ENCODE results near the gene EPGN.

Gene EPGN, protein sequence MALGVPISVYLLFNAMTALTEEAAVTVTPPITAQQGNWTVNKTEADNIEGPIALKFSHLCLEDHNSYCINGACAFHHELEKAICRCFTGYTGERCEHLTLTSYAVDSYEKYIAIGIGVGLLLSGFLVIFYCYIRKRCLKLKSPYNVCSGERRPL

DNA sequence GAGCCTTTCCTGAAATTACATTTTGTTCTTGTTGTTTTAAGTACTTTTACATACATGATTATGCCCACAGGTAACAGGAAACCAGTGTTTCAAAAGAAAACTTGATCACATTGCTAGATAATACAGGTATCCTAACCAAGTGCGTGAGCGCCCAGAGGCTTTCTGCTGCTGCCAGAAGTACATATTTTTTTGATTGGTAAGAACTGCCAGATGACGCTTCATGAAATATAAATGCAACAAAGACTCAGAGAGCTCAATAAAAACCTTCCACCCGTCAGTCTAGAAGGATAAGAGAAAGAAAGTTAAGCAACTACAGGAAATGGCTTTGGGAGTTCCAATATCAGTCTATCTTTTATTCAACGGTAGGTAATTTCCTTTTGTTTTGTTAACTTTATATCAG is at the start of gene EPGN:
TSS of gene EPGN (plus strand) at position 256 of the 400 bp plus-strand sequence. CDS start at position 320, 64 bp downstream.
- in situ Hi-C loops (cut with MboI; ENCODE audit: low sequenced_read_pairs), result no loop called here

DNA sequence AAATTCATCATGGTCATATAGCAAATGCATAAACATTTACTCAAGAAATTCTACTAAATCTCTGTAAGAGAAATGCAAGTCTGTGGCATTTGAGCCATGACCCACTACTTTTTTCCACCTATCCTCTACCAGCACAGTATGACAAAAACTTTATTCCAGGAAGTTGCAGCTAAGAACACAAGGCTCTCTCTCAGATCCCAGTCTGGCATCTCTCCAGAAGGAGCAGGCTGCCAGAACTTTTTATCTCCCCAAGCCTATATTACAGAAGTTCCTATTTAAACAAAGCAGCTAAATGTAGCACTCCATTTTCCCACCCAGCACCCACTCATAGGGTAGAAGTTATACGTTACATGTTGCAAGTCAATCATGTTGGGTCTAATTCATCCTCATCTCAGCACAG is 49.3 kb upstream of the EPGN start:
- in situ Hi-C loops (cut with MboI; ENCODE audit: low sequenced_read_pairs), result no loop called here

DNA sequence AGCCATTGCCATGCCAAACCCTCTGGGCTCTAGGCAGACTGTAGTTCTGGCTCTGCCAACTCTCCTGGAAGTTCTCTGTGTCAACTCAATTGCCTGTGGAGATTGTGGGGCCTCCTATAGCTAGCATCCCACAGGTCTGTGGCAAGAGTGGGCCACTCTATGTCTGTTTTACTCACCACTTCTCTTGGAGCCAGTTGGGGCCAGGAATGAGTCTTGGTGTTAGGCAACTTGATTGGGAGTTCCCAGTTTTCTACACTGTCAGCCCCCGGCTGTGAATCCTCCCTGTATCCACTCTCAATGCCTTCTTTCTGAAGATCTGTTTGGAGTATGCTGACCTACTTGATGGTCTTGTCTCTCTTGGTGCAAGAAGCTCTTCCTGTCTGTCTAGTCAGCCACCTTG is 48.2 kb upstream of the EPGN start:
- in situ Hi-C loops (cut with MboI; ENCODE audit: low sequenced_read_pairs), result no loop called here

DNA sequence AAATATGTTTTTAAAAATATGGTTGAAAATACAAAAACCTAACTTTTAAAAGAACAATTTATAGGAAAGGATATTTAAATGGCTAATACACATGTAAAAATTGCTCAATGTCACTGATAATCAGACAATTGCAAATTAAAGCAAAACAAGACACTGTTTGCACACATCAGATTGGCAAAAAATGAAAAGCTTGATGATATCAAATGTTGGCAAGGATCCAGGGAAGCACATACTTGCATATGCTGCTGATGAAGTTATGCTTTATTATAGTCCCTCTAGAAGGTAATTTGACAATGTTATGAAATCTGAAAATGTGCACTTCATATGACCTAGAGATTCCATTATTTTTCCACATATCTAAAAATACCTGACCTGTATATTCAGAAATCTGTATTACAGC is 45.7 kb upstream of the EPGN start:
- in situ Hi-C loops (cut with MboI; ENCODE audit: low sequenced_read_pairs), result no loop called here

DNA sequence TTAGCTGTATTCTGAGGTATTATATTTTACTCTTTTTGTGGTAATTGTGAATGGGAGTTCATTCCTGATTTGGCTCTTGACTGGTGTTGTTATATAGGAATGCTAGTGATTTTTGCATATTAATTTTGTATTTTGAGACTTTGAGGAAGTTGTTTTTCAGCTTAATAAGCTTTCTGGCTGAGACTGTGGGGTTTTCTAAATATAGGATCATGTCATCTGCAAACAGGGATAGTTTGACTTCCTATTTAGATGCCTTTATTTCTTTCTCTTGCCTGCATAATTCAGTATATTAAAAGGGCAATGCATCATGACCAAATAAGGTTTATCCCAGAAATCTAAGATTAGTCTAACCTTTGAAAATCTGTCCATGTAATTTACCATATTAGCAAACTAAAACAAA is 44.7 kb upstream of the EPGN start:
- in situ Hi-C loops (cut with MboI; ENCODE audit: low sequenced_read_pairs), result no loop called here

DNA sequence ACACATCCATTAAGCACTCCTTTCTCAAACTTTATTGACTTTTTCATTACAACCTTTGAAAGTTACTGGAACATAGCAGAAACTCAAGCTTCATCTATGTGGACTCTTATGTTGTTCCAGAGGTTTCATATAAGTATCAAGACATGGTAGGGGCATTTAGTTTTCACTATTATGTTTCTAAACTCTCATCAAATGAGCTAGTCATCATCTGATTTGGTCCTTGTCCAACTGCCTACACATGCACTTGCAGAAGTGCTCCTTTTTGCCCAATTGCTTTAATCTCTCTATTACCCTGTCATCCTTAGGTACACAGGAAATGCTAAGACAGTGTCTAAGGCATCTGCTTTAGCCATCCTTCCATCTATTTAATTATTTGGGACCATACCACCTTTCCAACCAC is 42.2 kb upstream of the EPGN start:
- in situ Hi-C loops (cut with MboI; ENCODE audit: low sequenced_read_pairs), result no loop called here

DNA sequence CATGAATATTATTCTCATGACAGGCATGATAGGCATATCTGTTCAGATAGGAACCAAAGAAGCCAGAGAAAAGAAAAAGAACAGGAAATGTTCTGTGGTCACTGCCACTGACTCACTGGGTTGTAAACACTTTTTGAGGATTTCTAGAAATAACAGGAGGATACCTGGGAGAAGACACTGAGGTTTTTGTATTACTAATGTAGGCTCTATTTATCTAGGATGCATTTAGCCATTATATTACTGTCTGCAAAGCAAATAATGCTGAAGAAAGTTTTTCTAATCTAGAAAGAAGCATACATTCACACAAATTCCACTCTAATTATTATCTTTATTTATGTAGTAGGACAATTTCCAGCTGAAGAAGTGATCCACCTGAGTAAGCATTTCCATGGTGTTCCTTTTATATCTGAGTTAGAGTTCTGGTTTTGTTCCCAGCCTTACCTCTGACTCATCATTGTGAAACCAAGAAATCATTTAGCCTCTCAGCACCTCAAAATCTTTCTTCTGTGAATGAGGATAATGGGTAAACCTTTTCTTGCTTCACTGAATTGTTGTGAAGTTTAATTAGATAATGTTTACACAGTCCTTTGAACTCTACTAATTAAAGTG is 40.2 kb upstream of the EPGN start:
- in situ Hi-C loops (cut with MboI; ENCODE audit: low sequenced_read_pairs), result no loop called here

DNA sequence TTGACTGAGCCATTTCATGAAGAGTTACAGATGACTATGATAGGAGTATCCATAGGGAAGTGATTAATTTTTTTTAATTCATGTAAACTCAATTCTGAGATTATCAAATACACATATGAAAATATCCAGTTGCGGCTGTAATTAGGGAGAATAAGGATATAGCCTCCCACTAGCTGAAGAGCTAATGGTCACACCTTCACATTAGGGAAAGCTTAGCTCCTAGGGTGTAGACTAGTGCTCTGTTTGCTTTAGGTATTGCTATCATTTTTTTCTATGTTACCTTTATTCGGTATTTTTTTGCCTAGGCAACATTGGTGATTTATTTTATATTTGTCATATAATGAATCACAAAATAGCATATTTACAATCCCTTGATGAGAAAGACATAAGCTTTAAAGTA is 39.6 kb upstream of the EPGN start:
- in situ Hi-C loops (cut with MboI; ENCODE audit: low sequenced_read_pairs), result no loop called here

DNA sequence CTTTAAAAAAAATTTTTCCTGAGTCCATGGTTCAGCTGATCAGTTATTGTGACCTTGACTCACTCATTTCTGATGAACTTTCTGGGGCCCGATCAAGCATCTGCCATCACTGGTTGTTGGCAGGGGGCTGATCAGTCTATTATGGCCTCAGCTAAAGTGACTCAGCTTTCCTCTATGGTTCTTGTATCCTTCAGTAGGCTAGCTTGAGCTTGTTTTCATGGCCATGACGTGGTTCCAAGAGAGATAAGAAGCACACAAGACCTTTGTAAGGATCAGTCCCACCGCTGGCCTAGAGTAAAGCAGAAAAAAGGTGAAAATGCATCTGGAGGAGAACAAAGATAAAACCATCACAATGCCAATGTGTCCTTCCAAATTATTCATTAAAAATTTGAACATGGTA is 29.8 kb upstream of the EPGN start:
- in situ Hi-C loops (cut with MboI; ENCODE audit: low sequenced_read_pairs), result no loop called here

DNA sequence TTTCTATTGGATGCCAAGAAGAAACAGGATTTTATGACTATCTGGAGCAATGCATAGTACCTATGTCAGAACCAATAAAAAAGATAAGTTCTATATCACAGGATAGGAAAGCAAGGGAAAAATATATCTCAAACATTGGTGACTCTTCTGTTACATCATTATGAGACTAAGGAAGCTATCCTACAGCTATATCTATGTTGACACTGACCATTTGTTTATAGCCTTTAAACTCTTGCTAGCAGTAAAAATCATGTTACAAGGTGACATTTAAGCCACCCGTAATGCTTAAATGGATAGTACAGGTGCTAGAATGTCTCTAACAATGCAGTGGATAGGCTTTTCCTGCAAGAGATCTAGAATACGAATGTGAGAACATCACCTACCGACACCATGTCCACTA is 28.6 kb upstream of the EPGN start:
- in situ Hi-C loops (cut with MboI; ENCODE audit: low sequenced_read_pairs), result no loop called here

DNA sequence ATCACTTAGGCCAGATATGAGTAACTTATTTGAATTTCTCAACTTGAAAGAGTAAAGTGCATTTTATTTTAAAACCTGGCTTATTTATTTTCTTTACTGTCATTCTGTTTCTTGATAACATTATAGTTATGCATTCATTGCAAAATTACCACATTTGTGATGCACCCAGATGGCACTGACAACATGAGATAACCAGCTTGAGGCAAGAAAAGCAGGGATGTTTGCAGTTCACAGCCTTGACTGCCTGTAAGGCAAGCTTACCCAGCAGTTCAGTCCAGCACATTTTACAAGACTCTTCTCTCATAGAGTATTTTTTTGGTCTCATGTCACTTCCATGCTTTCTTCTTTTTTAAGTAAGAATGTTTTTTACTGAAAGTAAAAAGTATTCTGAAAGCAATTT is 25.3 kb upstream of the EPGN start:
- in situ Hi-C loops (cut with MboI; ENCODE audit: low sequenced_read_pairs), result no loop called here

DNA sequence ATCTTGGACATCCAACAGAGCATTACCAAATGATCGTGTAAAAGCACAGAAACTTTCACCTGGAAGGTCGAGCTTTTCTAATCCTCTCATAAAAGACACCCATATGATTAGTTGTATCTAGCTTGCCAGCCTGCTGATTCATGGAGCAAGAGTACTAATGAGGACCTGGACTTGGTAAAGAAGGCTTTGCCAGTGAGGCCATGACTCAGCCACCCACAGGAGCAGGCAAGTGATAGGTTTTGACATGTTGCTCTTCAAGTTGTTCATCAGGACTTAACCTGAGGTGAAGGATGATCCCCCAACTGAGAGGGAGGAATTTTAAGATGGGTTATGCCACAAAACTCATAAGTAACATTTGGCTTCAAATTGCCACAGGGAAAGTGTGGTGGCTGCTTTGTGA is 24.7 kb upstream of the EPGN start:
- in situ Hi-C loops (cut with MboI; ENCODE audit: low sequenced_read_pairs), result no loop called here

DNA sequence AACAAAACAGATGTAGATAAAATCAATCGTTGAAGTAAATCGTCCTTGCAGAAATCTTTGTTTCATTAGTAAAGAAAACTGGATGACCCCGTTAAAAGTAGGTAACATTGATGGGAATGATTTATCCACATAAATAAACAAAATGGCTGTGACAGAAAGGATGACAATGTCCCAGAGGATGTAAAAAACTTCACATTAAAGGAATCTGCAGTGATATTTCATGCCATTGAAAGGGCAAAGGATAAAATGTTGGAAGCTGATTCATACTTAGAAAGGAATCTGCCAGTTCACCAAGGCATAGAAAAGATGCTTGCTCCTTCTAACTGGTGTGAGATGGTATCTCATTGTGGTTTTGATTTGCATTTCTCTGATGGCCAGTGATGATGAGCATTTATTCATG is 24.2 kb upstream of the EPGN start:
- in situ Hi-C loops (cut with MboI; ENCODE audit: low sequenced_read_pairs), result no loop called here

DNA sequence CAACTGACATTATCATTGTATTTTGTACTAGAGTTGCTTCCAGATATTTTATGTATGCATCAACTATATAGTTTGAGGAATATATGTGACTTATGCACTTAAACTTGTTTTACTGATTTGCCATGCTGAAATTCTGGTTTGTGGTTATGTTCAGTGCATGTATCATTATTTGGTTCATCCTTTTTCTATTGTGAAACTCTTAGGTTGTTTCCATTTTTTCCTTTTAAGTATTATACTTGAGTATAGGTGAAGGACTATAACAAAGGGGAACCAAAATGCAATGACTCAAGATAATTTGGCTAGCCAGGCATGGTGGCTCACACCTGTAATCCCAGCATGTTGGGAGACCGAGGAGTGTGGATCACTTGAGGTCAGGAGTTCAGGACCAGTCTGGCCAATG is 21.1 kb upstream of the EPGN start:
- in situ Hi-C loops (cut with MboI; ENCODE audit: low sequenced_read_pairs), result no loop called here

DNA sequence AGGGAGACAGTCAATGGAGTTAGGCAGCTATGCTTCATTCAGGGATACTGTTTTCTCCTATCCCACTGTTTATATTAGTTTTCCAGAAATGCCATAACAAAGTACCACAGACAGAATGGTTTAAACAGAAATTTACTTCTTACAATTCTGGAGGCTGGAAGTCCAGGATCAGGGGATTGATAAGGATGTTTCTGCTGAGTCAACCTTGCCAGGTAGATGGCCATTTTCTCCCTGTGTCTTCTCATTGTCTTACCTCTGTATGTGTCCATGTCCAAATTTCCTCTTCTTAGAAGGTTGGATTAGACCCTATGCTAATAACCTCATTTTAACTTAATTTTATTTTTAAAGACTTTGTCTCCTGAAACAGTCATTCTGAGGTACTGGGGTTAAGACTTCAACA is 20.5 kb upstream of the EPGN start:
- in situ Hi-C loops (cut with MboI; ENCODE audit: low sequenced_read_pairs), result no loop called here

DNA sequence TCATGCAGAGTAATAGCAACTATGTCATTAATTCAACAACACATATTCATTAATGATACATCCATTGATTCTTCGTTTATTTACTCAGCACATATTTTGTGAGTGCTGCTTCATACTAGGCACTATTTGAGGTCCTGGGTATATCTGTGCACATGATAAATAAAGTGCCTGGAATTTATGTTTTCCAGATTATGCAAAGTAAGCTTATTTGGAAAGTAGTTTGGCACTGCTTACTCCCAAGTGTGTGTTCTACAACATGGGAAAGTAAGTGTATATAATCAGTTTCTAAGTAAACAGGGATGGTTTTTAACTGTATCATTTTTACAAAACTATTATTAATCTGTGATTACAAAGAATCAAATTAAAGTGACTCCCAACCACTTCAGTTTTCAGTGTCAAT is 16.8 kb upstream of the EPGN start:
- in situ Hi-C loops (cut with MboI; ENCODE audit: low sequenced_read_pairs), result no loop called here

DNA sequence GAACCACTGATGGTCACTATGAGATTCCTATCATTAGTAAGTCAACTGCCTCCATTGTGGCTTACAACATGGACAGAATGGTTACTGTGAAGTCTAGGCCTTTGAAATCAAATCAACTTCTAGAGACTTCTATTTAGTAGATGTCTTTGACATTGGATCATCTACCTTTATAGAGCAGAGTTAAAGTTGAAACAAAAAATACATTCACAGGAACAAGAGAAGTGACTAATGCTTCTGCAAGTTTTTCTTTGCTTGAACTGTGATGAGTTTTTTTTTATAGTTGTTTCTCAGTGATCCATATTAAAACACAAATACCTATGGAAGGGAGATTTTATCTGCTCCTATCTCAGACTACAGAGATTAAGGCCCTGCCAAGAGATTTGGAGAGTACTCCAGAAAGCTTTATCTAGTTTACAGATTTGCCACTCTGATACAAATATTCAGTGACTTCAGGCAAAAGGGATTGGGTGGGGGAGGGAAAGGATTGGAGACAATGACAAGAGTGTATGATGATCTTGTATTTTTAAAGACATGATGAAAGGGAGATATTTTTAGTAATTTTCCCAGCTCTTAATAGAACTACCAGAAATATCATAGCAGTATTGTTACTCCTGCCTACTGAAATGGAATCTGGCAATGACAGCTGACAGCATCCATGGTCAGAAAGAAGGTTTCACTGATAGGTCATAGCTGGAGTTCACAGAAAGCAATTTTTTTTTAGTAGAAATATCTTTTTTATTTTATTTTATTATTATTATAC is 16.0 kb upstream of the EPGN start:
- in situ Hi-C loops (cut with MboI; ENCODE audit: low sequenced_read_pairs), result no loop called here

DNA sequence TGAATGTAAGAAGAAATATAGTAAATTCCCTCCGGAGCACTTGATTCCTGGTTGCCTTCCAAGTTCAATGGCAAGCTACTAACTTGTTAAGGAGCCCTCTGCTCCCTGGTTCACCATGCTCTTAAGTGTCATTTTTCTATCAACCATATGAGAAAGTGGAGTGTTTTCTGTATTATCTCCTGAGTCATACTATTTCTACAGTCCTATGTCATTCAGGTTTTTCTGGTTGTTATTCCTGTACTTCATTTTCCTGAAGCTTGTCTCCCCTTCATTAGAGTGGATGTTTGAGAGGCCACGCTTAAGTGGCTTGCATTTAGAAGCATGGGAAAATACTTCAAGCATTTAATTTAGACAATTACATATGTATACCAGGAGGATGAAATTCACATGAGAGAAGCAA is 14.7 kb upstream of the EPGN start:
- in situ Hi-C loops (cut with MboI; ENCODE audit: low sequenced_read_pairs), result no loop called here

DNA sequence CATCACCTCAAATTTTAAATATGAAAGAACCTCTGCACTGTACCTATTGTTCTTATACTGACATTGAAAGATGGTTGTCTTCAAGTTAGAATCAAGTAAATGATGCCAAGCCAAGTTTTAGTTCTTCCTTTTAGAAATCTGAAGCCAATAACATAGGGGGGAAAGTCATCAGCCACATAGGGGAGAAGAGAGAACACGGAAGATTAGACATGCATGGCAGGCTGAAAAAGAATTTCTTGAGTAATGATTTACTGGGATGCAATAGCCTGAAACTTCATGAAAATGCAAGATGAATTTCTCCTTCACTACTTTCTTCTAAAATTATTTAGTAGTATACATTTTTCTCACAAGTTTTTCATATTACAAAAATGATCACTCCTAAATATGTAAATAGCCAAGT is 13.6 kb upstream of the EPGN start:
- in situ Hi-C loops (cut with MboI; ENCODE audit: low sequenced_read_pairs), result no loop called here

DNA sequence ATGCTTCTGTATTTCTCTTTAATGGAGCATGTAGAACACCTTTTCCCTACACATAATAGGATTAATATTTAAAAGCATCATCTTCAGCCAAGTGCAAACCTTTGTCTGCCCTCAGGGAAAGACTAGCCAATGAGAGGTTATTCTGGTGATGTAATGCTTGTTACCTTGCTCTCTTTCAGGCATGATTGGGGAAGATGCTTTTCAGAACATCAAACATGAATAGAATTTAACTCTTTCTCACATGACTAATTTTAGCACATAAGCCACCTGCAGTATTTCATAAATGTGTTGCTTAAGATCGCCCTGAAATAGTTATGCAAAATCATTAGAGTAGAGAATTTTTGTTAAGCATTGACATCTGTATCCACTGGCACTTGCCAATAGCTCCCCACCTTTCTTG is 10.7 kb upstream of the EPGN start:
- in situ Hi-C loops (cut with MboI; ENCODE audit: low sequenced_read_pairs), result no loop called here

DNA sequence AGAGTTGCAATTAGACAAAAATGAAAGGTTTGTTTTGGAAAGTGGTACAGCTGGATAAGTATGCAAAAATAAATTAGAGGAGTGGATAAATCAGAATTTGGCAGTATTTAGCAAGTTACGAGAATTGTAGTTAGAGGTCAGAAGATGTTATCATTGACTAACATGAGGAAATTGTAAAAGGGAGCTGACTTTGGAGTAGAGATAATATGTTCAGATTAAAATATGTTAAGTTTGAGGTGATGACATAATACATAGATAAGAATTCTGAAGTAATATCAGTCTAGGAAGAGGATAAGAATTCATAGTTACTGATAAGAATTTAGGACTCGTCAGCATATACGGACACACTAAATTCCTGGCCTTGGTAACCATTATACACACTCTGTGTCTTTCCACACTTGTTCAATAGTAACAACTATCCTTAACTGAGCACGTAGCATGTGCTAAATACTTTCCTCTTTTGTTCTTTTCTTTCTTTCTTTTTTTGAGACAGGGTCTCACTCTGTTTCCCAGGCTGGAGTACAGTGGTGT is 4.1 kb upstream of the EPGN start:
- in situ Hi-C loops (cut with MboI; ENCODE audit: low sequenced_read_pairs), result no loop called here

DNA sequence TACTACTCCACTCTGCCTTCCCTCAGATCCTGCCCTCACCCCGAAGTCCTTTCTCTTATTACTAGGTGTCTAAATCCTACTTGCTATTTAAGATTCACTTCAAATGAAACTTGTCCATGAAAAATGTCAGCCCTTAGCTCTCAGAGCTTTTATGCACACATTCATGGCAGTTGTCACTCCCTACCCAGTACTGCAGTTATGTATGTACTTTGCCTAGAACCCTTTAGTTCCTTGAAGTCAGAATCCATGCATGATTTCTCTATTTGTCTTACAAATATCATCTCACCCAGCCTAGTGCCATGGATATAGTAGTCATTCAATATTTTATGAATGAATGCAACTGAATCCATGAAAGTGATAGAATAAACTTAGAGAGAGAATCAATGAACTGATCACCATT is 3.3 kb upstream of the EPGN start:
- in situ Hi-C loops (cut with MboI; ENCODE audit: low sequenced_read_pairs), result no loop called here

All from HL-60/S4 (cell line).